Measurements from ENCODE around the gene VPS52. TPM values are rescaled to one million over a fixed set of nuclear protein-coding genes. Genes with fewer than 3 reads are reported as not detected.
A peak's percentile ranks its signal among the peaks of the same experiment; 100 is the strongest.

VPS52 gene, protein sequence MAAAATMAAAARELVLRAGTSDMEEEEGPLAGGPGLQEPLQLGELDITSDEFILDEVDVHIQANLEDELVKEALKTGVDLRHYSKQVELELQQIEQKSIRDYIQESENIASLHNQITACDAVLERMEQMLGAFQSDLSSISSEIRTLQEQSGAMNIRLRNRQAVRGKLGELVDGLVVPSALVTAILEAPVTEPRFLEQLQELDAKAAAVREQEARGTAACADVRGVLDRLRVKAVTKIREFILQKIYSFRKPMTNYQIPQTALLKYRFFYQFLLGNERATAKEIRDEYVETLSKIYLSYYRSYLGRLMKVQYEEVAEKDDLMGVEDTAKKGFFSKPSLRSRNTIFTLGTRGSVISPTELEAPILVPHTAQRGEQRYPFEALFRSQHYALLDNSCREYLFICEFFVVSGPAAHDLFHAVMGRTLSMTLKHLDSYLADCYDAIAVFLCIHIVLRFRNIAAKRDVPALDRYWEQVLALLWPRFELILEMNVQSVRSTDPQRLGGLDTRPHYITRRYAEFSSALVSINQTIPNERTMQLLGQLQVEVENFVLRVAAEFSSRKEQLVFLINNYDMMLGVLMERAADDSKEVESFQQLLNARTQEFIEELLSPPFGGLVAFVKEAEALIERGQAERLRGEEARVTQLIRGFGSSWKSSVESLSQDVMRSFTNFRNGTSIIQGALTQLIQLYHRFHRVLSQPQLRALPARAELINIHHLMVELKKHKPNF
- total RNA-seq = 33.7 and 38.5 TPM in 2 replicates

DNA sequence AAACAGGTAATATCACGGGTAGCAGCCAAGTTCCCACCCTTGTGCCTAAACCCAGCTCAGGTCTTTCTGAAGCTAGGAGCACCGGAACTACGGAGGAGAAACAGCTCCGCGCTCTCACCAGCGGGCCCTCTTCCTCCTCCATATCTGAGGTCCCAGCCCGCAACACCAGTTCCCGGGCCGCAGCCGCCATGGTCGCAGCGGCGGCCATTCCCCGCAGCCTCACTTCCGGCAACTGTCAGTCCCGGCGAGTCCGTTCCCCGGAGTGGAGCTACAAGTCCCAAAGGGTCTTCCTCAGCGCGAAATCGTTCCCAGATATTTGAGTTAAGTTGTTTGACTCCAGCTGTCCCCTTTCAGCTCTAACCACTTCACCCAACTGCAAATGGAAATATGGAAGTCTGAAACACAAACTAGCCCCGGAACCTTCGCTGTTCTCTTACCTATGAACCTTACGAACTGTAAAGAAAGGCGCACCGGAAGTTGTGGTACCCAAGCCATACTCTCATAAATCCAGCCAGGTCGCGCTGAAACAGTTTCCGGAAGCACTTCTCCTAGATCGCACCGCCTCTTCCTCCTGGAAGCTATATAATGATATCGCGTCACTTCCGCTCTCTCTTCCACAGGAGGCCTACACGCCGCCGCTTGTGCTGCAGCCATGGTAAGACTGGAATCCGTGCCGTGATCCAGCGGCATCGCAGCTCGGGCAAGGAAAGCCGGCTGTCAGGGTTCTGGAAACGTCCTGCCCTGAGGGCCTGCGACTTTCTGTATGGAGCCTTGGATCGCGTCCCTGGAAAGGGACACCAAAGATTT lies at the start of gene VPS52, which contains the start of gene RPS18:
Gene VPS52 (minus strand): TSS at position 409 of the 807 bp plus-strand sequence. CDS start 201 bp downstream, at position 208.
Gene RPS18 (plus strand): TSS at position 608 of the 807 bp plus-strand sequence. CDS start 45 bp downstream, at position 653.
- peak; percentile 100 for DNase-seq

DNA sequence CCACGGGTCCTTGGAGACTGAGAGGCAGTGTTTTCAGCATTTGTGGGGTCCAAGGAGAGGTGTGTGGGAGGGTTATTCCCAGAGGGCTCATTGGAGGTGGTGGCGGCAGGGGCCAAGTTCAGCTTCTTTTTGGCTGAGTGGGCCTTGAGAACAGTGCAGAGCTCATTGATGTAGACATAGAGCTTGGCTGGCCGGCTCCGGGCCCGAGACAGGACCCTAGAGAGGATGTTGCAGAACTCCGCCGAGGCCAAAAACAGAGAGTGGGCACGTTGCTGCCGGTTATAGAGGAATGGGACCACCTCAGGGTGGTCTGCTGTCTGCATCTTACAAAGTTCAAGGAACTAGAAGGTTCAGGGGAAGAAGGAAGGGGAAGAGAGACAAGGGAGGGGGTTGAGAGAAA lies 49.6 kb upstream of the VPS52 start:
- no peak for DNase-seq

DNA sequence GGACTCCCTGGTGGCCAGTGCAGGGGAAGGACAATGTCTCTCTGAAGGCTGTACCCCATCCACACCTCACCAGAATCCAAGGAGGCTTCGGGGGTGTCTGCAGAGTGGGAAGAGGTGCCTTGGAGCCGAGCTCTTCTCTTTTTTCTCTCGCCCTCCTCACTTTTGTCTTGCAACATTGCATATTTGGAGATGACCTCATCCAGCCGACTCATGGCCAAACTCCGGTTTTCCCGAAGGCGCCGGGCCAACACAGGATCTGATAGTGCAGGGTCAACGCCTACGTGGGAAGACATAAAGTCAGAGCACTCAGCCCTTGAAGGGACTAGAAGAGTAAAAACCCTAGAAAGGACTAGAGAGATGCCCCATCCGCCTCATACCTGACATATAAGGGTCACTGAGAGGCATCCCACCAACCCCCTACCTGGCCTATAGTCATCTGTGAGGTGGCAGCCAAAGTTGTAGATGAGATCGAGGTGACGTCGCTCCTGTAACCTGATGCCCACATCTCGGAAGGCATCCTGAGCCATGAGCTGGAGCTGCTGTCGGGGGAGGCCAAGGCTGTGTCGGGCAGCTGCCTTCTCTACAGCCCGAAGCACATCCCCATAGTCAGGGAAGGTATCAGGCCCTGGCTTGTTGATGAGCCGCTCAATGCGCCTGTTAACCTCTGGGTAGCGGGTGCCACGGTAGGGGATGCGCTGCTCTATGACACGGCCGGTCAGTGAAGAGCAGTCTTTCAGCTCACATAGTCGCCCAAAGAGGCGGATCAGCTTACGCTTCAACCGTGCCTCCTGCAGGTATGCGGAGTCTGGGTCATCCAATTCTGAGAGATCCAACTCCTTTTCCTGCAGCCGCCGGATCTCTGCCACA lies 48.9 kb upstream of the VPS52 start:
- peak; percentile 84 for DNase-seq

DNA sequence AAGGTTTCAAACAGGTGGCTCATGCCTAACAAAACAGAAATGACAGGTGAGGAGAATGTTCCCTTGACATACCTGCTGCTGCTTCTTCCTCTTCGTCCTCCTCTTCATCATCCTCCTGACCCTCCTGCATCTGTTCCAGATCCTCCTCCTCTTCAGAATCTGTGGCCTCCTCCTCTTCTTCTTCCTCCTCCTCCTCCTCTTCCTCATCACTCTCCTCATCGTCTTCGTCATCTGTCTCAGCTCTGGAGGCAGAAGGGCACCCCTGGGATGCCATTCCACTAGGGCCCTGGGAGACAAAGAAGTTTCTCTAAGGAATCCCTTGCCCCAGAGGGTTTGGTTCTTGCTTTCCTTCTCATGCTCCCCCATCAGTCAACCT lies 48.3 kb upstream of the VPS52 start:
- DNase-seq = no peak

DNA sequence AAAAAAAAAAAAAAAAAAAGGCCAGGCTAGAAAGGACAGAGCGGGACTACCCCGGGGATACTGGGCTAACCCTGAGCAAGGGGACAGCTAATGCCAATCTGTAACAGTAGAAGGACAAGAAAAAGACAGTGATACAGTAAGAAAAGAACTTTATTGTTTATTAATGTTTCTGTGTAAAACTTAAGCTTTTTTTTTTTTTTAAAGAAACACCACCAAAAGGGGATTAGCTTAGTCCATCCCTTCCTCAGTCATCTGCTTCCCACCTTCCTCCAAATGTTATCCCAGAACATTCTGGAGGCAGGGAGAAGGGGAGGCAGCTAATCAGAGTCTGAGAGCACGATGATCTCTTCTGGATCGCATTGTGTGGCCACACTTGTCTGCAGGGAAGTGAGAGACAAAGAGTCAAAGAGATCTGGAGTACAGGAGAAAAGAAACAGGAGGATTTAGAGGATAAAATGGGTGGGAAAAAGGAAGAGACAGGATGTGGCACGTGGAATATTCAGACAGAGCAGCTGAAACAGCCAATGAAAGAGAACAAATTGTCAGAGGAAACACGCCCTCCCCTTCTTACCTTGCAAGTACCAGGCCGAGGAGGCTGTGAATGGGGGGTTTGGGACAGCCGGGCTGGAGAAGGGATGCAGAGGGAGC lies 46.9 kb upstream of the VPS52 start:
- DNase-seq = no peak

DNA sequence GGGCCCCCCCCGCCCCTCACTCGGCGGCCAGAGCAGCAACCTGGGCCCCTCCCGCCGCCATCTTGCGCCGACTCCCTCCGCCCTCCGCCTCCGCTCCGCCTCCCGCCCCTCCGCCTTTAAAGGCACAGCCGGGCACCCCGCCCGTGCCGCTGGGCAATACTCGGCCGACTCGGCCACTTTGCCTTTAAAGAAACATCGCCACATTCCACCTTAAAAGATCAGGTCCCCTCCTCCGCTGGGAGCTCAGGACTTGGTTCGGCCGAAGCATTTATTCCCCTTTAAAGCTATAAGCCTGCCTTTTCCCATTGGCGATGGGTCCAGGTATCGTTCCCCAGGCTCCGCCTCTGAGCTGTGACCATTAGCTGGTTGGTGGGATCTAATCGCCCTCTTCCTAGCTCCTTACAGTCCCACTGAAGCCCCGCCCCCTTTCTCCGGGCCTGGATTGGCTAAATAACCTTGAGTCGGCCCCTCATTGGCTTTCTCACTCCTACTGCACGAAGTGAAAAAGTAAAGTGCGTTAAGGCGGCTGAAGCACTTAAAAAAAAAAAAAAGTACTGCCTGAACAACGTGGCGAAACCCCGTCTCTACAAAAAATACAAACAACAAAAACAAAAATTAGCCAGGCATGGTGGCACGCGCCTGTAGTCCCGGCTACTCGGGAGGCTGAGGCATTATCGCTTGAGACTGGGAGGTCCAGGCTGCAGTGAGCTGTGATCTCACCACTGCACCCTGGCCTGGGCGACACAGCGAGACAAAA lies 46.2 kb upstream of the VPS52 start, which contains the start of gene ZBTB22:
Gene ZBTB22 (minus strand): TSS at position 76 of the 757 bp plus-strand sequence. CDS start 828 bp downstream, outside the sequence.
- DNase-seq = peak; percentile 99

DNA sequence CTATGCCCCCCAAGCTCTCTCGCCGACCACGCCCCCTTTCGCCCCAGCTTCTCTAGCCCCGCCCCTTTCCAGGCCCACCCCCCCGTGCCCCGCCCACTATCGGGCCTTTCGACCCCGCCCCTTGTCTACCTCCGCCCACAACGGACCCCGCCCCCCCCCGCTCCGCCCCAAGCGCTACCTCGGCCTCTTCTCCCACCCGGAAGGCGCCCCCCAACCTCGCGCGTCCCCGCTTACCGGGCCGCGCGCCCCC lies 45.7 kb upstream of the VPS52 start:
- no peak for DNase-seq

DNA sequence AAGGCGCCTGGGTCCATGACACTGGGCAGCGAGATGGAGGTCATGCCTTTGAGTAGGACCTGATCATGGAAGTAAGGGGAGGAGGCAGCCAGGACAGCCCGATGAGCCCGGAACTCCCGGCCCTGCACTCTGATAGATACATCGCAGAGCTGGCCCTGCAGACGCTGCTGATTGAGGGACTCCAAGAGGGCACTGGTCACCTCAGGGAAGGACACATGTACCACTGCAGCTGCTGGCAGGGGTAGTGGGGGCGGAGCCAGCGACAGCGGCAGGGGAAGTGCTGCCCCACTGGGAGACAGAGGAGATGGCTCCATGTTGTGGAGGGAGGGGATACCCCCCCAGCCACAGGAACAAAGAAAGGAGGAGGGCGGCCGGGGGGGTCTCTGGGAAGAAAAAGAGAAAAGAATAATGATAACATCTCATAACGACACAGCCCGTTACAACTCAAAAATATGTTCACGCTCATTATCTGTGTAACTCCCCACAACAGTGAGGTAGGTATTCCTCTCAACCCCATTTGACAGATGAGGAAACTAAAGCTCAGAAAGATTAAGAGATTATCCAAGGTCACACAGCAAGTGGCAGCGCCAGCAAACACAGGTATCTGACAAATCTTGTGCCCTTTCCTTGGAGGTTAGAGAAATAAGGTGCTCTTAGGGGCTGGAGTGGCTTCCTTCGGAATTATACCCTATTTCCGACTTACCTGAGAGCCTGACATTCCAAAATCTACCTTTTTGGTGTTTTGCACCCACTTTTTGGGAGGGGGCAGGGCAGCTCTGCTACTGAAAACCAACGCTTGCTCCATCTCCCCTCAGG lies 45.1 kb upstream of the VPS52 start:
- no peak for DNase-seq

DNA sequence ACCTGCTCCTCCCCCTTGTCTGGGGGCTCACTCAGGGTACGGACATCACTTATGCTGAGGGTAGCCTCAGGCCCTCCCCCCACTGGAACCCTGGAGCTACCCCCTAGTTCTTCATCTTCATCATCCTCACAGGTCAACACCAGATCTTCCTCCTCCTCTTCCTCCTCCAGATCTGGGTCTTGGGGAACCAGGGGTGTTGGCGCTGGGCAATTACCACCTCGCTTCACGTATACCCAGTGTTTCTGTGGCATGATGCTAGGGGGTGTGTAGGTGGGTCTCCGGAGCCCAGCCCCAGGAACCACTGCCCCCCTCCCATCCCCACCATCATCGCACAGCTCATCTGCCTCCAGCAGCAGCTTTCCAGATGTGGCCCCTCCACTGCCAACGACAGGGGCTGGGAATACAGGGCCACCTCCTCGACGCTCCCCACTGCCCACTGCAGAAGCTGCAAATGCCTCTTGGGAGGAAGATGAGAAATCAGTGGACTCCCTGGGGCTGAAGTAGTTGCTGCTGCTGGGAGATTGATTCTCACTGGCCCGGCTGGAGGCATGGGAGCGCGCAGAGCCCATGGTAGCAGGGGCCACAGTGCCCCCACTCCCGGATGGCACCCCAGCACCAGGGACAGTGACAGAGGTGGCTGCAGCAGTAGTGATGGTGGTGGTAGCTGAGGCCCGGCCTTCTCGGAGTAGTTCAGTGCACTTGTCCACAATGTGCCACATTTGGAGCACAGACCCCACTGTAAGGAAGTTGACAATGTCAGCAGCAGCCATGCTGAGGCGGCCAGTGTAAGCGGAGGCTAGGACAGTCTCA lies 44.3 kb upstream of the VPS52 start:
- DNase-seq = no peak

DNA sequence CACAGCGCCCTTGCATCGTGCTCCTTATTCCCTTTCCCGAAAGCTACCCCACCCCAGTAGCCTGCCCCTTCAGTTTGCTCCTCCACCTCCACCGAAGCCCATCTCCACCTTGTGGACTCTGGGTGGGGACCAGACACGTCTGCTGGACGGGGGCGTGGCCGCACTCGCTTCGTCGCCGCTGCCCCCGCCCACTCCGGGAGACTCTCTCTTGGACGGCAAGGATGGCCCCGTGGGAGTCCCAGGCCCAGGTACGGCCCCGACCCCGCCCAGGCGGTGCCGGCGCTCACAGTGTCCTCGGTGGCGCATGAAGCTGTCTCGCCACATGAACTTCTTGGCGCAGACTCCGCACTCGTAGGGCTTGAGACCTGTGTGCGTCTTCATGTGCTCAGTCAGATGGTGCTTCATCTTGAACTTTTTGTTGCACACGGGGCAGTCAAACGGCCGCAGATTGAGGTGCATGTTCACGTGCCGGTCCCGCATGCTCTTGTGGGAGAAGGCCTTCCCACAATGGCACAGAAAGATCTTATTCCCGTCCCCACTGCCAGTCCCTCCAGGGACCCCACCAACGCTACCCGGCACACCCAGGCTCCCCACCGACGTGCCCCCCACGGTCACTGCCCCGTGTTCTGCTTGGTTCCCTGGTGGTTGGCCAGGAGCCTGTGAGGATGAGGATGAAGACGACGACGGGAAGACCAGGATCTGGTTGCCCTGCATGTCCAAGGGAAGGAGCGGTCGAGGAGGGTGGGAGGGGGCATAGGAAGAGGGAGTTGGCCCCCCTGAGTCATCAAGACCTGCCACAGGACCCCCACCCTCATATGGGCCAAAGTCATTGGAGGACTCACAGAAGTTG lies 43.5 kb upstream of the VPS52 start:
- peak; percentile 48 for DNase-seq

DNA sequence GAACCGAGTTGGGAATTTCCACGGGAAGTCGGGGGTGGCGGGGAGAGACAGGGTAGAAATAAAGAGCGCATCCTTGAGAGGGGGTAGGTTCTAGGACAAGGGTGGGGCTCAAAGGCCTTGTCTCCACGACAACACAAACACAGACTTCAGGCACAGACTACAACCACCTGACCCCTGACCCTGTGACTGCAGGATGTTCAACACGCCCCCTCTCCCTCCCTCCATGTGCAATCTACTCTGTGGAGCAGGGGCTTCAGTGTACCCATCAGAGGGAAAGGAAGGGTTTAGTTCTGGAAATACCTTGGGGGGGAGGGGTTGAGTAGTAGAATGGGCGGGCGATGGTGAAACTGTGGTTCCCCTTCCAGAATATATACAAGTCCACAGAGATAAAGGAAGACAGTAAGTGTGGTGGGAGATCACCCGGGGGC lies 42.9 kb upstream of the VPS52 start:
- DNase-seq = peak; percentile 89

DNA sequence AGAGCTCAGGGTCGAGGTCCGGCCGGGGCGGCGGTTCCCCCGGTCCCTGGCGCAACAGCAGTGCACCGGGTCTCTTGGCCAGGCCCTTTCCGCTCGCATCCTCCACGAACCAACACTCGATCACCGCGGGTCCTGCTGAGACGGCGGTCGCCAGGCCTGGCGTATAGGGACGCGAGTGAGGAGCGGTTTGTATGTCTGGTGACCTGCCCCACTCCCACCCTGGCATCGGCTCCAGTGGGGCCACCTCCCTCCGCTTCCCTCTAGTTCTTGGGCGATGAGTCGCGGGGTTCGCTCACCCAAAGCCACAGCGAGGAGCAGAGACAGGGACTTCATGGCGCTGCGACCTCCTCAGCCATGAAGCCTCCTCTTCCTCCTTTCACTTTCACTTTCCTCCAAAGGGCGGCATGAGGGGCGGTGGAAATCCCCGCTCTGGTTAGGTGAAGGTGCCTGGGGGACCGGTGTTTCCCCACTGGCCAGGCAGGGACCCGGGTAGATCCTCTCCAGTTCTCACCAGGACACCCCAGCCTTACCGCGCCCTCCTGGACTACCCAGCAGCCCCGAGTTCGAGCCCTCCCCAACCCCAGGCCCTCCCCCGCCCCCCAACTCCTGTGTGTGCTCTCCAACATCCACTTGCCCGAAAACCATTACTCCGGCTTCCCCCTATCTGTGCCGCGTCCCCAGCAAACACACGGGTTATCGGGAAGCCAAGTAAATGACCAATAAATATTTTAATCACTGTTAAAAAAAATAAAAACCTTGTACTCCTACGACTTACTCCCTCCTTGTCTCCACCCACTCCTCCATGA lies 42.2 kb upstream of the VPS52 start, which contains the start of gene TAPBP:
Gene TAPBP (minus strand): TSS at position 370 of the 806 bp plus-strand sequence. CDS start 37 bp downstream, at position 333.
- peak; percentile 72 for DNase-seq

DNA sequence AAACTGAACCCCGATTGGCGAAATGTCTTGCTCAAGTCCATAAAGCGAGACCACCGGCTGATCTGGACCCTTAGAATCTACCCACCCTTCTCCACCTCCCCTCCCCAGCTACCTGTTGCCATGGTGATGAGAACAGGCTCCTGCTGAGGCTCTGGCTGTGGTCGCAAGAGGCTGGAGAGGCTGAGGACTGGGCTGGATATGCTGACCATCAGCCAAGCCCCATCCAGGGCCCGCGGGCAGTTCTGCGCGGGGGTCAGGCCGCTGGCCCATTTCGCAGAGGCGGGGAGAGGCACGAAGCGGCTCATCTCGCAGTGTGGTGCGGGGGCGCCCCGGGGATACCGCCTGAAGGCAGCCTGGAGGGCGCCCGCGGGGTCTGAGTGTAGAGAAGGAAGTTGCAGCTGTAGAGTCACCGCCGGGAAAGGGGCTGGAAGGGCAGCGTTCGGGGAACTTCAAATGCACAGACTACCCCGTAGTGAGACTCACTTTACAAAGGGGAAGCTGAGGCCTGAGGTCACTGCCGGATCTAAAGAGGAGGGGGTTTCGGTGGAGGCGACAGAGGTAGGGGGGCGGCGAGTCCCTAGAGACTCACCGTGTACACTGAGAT lies 41.5 kb upstream of the VPS52 start:
- DNase-seq = peak; percentile 49

DNA sequence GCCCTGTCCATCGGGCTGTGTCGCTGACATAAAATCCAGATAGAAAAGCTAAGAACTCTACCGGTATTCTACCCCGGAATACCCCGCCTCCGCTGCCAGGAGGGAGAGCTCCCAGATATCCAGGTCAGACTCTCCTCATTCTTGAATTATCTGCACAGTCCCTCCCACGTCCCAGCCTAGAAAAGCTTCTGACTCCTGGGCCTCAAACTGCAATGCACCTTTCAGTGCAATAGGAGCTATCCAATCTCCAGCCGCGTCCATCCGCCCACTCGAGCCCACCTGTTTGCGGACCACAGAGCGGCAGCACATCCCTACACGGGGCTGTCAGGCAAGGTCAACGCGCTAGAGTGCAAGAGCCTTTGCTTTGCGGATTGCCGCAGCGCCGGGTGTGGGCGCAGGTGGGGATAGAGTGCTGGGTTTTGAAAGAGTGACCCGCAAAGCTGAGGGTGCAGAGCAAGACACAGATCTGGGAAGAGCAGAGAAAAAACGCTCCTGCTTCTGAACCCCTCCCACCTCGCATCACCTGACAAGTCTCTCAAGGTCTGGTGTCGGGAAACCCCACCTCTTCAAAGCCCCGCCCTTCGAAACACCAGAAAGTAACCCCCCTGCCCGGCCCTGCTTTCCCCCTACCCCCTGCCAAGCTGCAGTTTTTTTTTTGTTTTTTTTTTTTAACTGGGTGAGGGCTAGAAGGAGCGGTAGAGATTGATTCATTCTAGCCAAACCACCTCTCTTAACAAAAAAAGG lies 40.9 kb upstream of the VPS52 start:
- peak; percentile 73 for DNase-seq

DNA sequence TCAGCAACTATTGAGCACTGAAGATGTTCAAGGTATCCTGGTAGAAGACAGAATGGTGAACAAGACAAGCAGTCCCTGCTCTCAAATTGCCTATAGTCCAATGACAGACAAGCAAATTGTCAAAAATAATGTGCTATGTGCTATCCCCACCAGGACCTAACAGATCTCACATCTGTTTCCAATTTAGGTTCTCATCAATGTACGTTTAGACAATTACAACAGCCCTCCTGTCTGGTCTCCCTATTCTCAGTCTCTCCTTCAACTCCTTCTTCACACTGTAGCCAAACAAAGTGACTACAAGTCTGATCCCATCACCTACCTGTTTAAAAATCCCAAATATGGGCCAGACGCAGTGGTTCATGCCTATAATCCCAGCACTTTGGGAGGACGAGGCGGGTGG lies 34.7 kb upstream of the VPS52 start:
- no peak for DNase-seq

DNA sequence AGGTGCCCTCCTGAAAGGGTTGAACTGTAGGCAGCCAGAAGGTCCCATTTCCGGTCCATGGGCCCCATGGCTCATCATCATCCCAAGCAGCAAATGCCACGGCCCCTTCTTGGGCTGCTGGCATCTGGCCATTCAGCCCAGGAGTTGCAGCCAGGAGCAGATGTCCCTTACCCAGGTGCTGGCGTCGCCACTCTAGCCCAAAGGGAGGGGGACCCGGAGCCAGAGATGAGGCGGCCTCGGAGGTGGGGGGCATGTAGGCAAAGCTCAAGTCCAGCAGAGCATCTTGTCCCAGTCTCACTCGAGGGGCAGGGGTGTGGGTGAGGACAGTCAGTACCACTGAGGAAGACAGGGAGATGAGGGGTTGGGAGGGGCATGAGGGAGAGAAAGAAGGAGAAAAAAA lies 33.4 kb upstream of the VPS52 start:
- DNase-seq = no peak
